ENCODE data around the gene IGFLR1. TPM values are rescaled to one million over a fixed set of nuclear protein-coding genes. Genes with fewer than 3 reads are reported as not detected.

The IGFLR1 gene
- total and polyA plus RNA-seq, 9 of the 15 experiments (the other 6 are each of a cell fraction or from before 2014, with no cell fraction given), result 1.0 to 14.3 (median 4.6) TPM

- TF ChIP-seq, protein P1, sequence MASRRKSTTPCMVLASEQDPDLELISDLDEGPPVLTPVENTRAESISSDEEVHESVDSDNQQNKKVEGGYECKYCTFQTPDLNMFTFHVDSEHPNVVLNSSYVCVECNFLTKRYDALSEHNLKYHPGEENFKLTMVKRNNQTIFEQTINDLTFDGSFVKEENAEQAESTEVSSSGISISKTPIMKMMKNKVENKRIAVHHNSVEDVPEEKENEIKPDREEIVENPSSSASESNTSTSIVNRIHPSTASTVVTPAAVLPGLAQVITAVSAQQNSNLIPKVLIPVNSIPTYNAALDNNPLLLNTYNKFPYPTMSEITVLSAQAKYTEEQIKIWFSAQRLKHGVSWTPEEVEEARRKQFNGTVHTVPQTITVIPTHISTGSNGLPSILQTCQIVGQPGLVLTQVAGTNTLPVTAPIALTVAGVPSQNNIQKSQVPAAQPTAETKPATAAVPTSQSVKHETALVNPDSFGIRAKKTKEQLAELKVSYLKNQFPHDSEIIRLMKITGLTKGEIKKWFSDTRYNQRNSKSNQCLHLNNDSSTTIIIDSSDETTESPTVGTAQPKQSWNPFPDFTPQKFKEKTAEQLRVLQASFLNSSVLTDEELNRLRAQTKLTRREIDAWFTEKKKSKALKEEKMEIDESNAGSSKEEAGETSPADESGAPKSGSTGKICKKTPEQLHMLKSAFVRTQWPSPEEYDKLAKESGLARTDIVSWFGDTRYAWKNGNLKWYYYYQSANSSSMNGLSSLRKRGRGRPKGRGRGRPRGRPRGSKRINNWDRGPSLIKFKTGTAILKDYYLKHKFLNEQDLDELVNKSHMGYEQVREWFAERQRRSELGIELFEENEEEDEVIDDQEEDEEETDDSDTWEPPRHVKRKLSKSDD (conservative IDR thresholded peaks at IDR 0.05; ENCODE audit: low read length), result no peak
- peak; percentile 14; the same call in 1 of the 2 replicates for TF ChIP-seq JUND (IDR thresholded peaks at IDR 0.05; ENCODE audit: borderline replicate concordance, low read depth, low read length)
- 0 out of 3 replicates have a peak, but pooled peaks have one; percentile 31 for TF ChIP-seq JUND (tag; IDR thresholded peaks at IDR 0.05; ENCODE audit: borderline replicate concordance, low read depth, low read length)
- no peak for TF ChIP-seq HDAC2 (IDR thresholded peaks at IDR 0.05)
- TF ChIP-seq, protein P2, sequence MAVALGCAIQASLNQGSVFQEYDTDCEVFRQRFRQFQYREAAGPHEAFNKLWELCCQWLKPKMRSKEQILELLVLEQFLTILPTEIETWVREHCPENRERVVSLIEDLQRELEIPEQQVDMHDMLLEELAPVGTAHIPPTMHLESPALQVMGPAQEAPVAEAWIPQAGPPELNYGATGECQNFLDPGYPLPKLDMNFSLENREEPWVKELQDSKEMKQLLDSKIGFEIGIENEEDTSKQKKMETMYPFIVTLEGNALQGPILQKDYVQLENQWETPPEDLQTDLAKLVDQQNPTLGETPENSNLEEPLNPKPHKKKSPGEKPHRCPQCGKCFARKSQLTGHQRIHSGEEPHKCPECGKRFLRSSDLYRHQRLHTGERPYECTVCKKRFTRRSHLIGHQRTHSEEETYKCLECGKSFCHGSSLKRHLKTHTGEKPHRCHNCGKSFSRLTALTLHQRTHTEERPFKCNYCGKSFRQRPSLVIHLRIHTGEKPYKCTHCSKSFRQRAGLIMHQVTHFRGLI (CRISPR knock-in tag; IDR thresholded peaks at IDR 0.05), result 0 out of 2 replicates have a peak, but pooled peaks have one; percentile 32
- peak in 2 of 3 experiments; percentile 62 to 89 for TF ChIP-seq YY1 (IDR thresholded peaks at IDR 0.05; ENCODE audit: borderline replicate concordance in 1 of 3, control insufficient read depth in 1 of 3, extremely low read depth in 1 of 3, insufficient read depth in 3 of 3, insufficient read length in 1 of 3, insufficient replicate concordance in 2 of 3, low read depth in 1 of 3, low read length in 2 of 3)
- no peak for TF ChIP-seq RFX5 (IDR thresholded peaks at IDR 0.05; ENCODE audit: low read depth, low read length)
- TF ChIP-seq TAF1 (IDR thresholded peaks at IDR 0.05; ENCODE audit: control insufficient read depth, extremely low read depth, insufficient read depth, low read length, severe bottlenecking), result peak; percentile 26
- TF ChIP-seq XRCC5 (IDR thresholded peaks at IDR 0.05; ENCODE audit: low read depth, low read length), result no peak
- TF ChIP-seq ZNF584 (CRISPR knock-in tag; IDR thresholded peaks at IDR 0.05; ENCODE audit: low read depth), result no peak
- TF ChIP-seq PHB (CRISPR knock-in tag; IDR thresholded peaks at IDR 0.05), result no peak
- TF ChIP-seq, protein P3, sequence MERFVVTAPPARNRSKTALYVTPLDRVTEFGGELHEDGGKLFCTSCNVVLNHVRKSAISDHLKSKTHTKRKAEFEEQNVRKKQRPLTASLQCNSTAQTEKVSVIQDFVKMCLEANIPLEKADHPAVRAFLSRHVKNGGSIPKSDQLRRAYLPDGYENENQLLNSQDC (CRISPR knock-in tag; IDR thresholded peaks at IDR 0.05), result no peak
- no peak for TF ChIP-seq XRCC3 (IDR thresholded peaks at IDR 0.05)
- peak; percentile 60 for TF ChIP-seq POLR2B (IDR thresholded peaks at IDR 0.05; ENCODE audit: low read depth, partially characterized antibody)
- 0 out of 2 replicates have a peak, but pooled peaks have one; percentile 39 for TF ChIP-seq ZNF165 (CRISPR knock-in tag; IDR thresholded peaks at IDR 0.05; ENCODE audit: borderline replicate concordance)
- peak; percentile 48; the same call in 1 of the 2 replicates for TF ChIP-seq BCL6 (CRISPR knock-in tag; IDR thresholded peaks at IDR 0.05)
- TF ChIP-seq DMBX1 (CRISPR knock-in tag; IDR thresholded peaks at IDR 0.05; ENCODE audit: borderline replicate concordance), result peak; percentile 51; the same call in 1 of the 2 replicates
- TF ChIP-seq ZNF280A (IDR thresholded peaks at IDR 0.05; ENCODE audit: low read depth, partially characterized antibody), result no peak
- peak; percentile 88 for TF ChIP-seq POLR2A (conservative IDR thresholded peaks at IDR 0.05)
- peak; percentile 19 to 92; a peak in 2 of 4 replicates for TF ChIP-seq SIN3A (IDR thresholded peaks at IDR 0.05; ENCODE audit: borderline replicate concordance in 2 of 2, control insufficient read depth in 1 of 2, low read depth in 2 of 2, low read length in 2 of 2)
- no peak for TF ChIP-seq SMAD3 (CRISPR knock-in tag; conservative IDR thresholded peaks at IDR 0.05)
Observed at GRCh38 chr19:35757749-35758608, 15.7 kb upstream of the IGFLR1 start, which contains the start of gene PROSER3 (continued).
